NCI-H748 (cell line): Measurements from ENCODE around the gene SPINDOC.
A peak's percentile ranks its signal among the peaks of the same experiment; 100 is the strongest.
"Not testable (repeated sequence)": the region's sequence is repeated elsewhere in the genome, so short reads cannot be mapped to it uniquely, and the experiment has no call there.

Experiments
- DNase-seq: peaks from one replicate; lab custom pipeline; 2025; ENCODE audit not compliant: unreplicated experiment; lab: John Stamatoyannopoulos, UW

SPINDOC gene

GRCh38 chr11:63813035-63813562 lies at the start of gene SPINDOC:
TSS of gene SPINDOC (plus strand) at chr11:63813456. CDS start at chr11:63813687, 231 bp downstream.
- DNase-seq: peak; percentile 88

GRCh38 chr11:63763496-63764339 lies 49.5 kb upstream of the SPINDOC start:
- peak; percentile 73 for DNase-seq

- DNase-seq: no peak
These were observed 48.9 kb upstream of the SPINDOC start for GRCh38 chr11:63764340-63764678.

- no peak for DNase-seq
These were observed 48.3 kb upstream of the SPINDOC start for GRCh38 chr11:63764679-63765647.

GRCh38 chr11:63765688-63766241 lies 47.5 kb upstream of the SPINDOC start:
- DNase-seq: no peak

- peak; percentile 53 for DNase-seq
These were observed 46.6 kb upstream of the SPINDOC start for GRCh38 chr11:63766531-63767235.

GRCh38 chr11:63767267-63767564 lies 46.0 kb upstream of the SPINDOC start:
- no peak for DNase-seq

- peak; percentile 88 for DNase-seq
These were observed 45.6 kb upstream of the SPINDOC start for GRCh38 chr11:63767565-63768236.

- DNase-seq: peak; percentile 75
These were observed 44.8 kb upstream of the SPINDOC start, which contains the start of gene ZFTA for GRCh38 chr11:63768237-63769041. TSS of gene ZFTA (minus strand) at chr11:63768775. CDS start at chr11:63768622, 153 bp downstream.

GRCh38 chr11:63769042-63769713 lies 44.1 kb upstream of the SPINDOC start:
- peak; percentile 62 for DNase-seq

GRCh38 chr11:63769714-63770455 lies 43.4 kb upstream of the SPINDOC start:
- DNase-seq: peak; percentile 54

GRCh38 chr11:63770763-63771162 lies 42.5 kb upstream of the SPINDOC start:
- DNase-seq: no peak

GRCh38 chr11:63771741-63772318 lies 41.4 kb upstream of the SPINDOC start:
- DNase-seq: not testable (repeated sequence)

GRCh38 chr11:63775191-63775590 lies 38.1 kb upstream of the SPINDOC start:
- DNase-seq: no peak

- no peak for DNase-seq
These were observed 34.2 kb upstream of the SPINDOC start for GRCh38 chr11:63779039-63779438.

GRCh38 chr11:63782749-63783148 lies 30.5 kb upstream of the SPINDOC start:
- DNase-seq: no peak

- no peak for DNase-seq
These were observed 29.2 kb upstream of the SPINDOC start for GRCh38 chr11:63783925-63784592.
